HepG2 (cell line): Measurements from ENCODE around the gene CDNF. TPM values are rescaled to one million over a fixed set of nuclear protein-coding genes. Genes with fewer than 3 reads are reported as not detected.
A peak's percentile ranks its signal among the peaks of the same experiment; 100 is the strongest.

Experiments
- AHR ChIP-seq: IDR thresholded peaks from 2 replicates; pipeline ENCODE4 v1.6.1; 2018; ENCODE audit warnings: missing genetic modification reagents, missing compliant biosample characterization
- HES4 ChIP-seq: sonication (generic); formaldehyde crosslinking; IDR thresholded peaks from 2 replicates; pipeline ENCODE4 v1.9.0; 2021; ENCODE audit warnings: mild to moderate bottlenecking, missing genetic modification reagents, borderline replicate concordance
- KDM2A ChIP-seq: sonication (generic); formaldehyde crosslinking; IDR thresholded peaks from 2 replicates; pipeline ENCODE4 v1.4.0; 2020; ENCODE audit warnings: low read depth, missing genetic modification reagents, borderline replicate concordance
- SKI ChIP-seq: fragments of 450-650 bp; IDR thresholded peaks from one replicate; pipeline ENCODE4 v1.6.1; 2018; ENCODE audit warnings: mild to moderate bottlenecking; ENCODE audit not compliant: partially characterized antibody
- YEATS4 ChIP-seq: sonication (generic); formaldehyde crosslinking; IDR thresholded peaks from 2 replicates; pipeline ENCODE4 v1.4.0; 2020; ENCODE audit warnings: missing genetic modification reagents, borderline replicate concordance
- ZC3H13 ChIP-seq: sonication (generic); formaldehyde crosslinking; IDR thresholded peaks from 2 replicates; pipeline ENCODE4 v1.8.1; 2023; ENCODE audit warnings: mild to moderate bottlenecking, missing genetic modification reagents, moderate library complexity
- ZFP82 ChIP-seq: sonication (generic); formaldehyde crosslinking; IDR thresholded peaks from 2 replicates; pipeline ENCODE4 v1.5.1; 2020; ENCODE audit warnings: mild to moderate bottlenecking, missing genetic modification reagents, borderline replicate concordance
- ZNF224 ChIP-seq: sonication (generic); formaldehyde crosslinking; IDR thresholded peaks from 2 replicates; pipeline ENCODE4 v1.5.0; 2020; ENCODE audit warnings: mild to moderate bottlenecking, missing genetic modification reagents
- ZNF335 ChIP-seq: sonication (generic); formaldehyde crosslinking; IDR thresholded peaks from 2 replicates; pipeline ENCODE4 v1.4.0; 2020; ENCODE audit warnings: missing genetic modification reagents
- ZNF616 ChIP-seq: sonication (generic); formaldehyde crosslinking; IDR thresholded peaks from 2 replicates; pipeline ENCODE4 v1.5.0; 2020; ENCODE audit warnings: low read depth, mild to moderate bottlenecking, missing genetic modification reagents
- ZNF703 ChIP-seq: sonication (generic); formaldehyde crosslinking; IDR thresholded peaks from 2 replicates; pipeline ENCODE4 v1.5.1; 2020; ENCODE audit warnings: missing genetic modification reagents, mild to moderate bottlenecking, moderate library complexity, borderline replicate concordance
- ZNF792 ChIP-seq: IDR thresholded peaks from 2 replicates; pipeline ENCODE4 v1.6.1; 2016
- polyA plus RNA-seq, 8 experiments: library from polyadenylated mRNA; depleted of rRNA in 3 of 8; stranded (reverse) in 7 of 8; unstranded in 1 of 8; fragments of >200 nt; fragmentation: Illumina TruSeq in 4 of 8; extraction: Trizol in 4 of 8; gene quantifications; 2 replicates each; pipeline versions ENCODE4 v1.2.1 to v1.2.3, GENCODE V29; 2011 to 2016; ENCODE audit warnings: low read depth in 4 of 8, missing spikeins in 1 of 8, mixed read lengths in 1 of 8; ENCODE audit not compliant: insufficient read depth in 1 of 8
- total RNA-seq, 5 experiments: library from RNA; depleted of rRNA; stranded (reverse); fragments of >200 nt; fragmentation: Illumina TruSeq; extraction: Trizol; gene quantifications; 2 replicates each; pipeline ENCODE4 v1.2.3, GENCODE V29; 2016; ENCODE audit warnings: low read depth in 1 of 5
- TF ChIP-seq, protein P1 (sequence below): sonication (generic); formaldehyde crosslinking; IDR thresholded peaks from 2 replicates; pipeline ENCODE4 v1.8.0; 2022; ENCODE audit warnings: mild to moderate bottlenecking, missing genetic modification reagents, moderate library complexity
- TF ChIP-seq, protein P2 (sequence below): sonication (generic); formaldehyde crosslinking; IDR thresholded peaks from 2 replicates; pipeline ENCODE4 v1.5.1; 2020; ENCODE audit warnings: mild to moderate bottlenecking, missing genetic modification reagents, moderate library complexity
- TF ChIP-seq, protein P3 (sequence below): sonication (generic); formaldehyde crosslinking; IDR thresholded peaks from 2 replicates; pipeline ENCODE4 v1.8.0; 2022; ENCODE audit warnings: low read depth, missing genetic modification reagents
- TF ChIP-seq, protein P4 (sequence below): sonication (generic); formaldehyde crosslinking; IDR thresholded peaks from 2 replicates; pipeline ENCODE4 v1.4.0; 2020; ENCODE audit warnings: missing genetic modification reagents
- TF ChIP-seq, protein P5 (sequence below): sonication (generic); formaldehyde crosslinking; conservative IDR thresholded peaks from 2 replicates; pipeline ENCODE4 v1.8.0; 2022; ENCODE audit warnings: missing genetic modification reagents
- TF ChIP-seq, protein P6 (sequence below): IDR thresholded peaks from 2 replicates; pipeline ENCODE4 v1.6.1; 2012; ENCODE audit warnings: inconsistent platforms

CDNF gene
- total and polyA plus RNA-seq, 2 of the 13 experiments (the other 11 are each of a cell fraction or from before 2014, with no cell fraction given) = 0.29 to 0.33 TPM

DNA sequence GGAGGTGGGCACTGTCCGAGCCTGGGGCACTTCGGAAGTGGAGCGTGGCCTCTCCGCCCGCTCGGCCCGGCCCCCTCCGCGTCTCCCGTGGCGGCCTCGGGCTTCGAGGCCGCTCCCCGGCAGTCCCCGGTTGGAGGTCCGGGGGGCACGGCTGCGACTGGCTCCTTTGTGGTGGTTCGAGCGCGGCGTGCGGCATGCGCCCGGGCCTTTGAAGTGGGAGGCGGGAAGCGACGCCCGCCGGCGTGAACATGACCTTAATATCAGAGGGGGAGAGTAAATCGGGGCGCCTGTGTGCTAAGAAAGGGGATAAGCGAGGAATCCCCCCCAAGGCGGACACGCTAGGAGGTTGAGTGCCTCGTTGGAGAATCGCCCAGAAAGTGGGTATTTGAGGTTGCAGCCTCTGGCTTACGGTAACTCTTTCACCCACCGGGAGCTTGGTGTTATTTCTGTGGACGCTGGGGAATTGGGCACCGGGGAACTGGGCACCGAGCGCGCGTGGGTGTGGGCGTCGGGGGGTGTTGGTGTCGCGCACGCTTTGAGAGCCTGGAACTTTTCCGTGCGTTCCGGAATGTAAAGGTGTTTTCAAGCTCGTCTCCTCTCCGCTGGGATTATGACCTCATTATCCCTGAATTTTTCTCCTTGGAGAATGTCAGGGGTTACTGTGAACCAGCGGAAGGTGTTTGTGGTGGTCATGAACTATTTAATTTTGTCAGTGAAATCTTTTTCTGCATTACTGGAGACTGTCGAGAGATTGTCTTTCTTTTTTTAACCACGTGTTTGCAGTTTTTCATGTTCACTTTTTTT, 41.5 kb upstream of the CDNF start (continued):
- TF ChIP-seq YEATS4 (CRISPR knock-in tag) (no peak), HES4 (CRISPR knock-in tag) (0 out of 2 replicates have a peak, but pooled peaks have one; percentile 50), ZNF335 (0 out of 2 replicates have a peak, but pooled peaks have one; percentile 17), ZNF792 (CRISPR knock-in tag) (no peak), ZNF616 (CRISPR knock-in tag) (no peak), ZC3H13 (0 out of 2 replicates have a peak, but pooled peaks have one; percentile 72), SKI (no peak), AHR (CRISPR knock-in tag) (no peak), KDM2A (CRISPR knock-in tag) (peak; percentile 37; the same call in 1 of the 2 replicates), ZFP82 (CRISPR knock-in tag) (0 out of 2 replicates have a peak, but pooled peaks have one; percentile 38), ZNF703 (CRISPR knock-in tag) (0 out of 2 replicates have a peak, but pooled peaks have one; percentile 78), ZNF224 (CRISPR knock-in tag) (0 out of 2 replicates have a peak, but pooled peaks have one; percentile 51)
- TF ChIP-seq, protein P1, sequence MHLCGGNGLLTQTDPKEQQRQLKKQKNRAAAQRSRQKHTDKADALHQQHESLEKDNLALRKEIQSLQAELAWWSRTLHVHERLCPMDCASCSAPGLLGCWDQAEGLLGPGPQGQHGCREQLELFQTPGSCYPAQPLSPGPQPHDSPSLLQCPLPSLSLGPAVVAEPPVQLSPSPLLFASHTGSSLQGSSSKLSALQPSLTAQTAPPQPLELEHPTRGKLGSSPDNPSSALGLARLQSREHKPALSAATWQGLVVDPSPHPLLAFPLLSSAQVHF (CRISPR knock-in tag) = peak; percentile 83; the same call in 1 of the 2 replicates
- TF ChIP-seq, protein P2, sequence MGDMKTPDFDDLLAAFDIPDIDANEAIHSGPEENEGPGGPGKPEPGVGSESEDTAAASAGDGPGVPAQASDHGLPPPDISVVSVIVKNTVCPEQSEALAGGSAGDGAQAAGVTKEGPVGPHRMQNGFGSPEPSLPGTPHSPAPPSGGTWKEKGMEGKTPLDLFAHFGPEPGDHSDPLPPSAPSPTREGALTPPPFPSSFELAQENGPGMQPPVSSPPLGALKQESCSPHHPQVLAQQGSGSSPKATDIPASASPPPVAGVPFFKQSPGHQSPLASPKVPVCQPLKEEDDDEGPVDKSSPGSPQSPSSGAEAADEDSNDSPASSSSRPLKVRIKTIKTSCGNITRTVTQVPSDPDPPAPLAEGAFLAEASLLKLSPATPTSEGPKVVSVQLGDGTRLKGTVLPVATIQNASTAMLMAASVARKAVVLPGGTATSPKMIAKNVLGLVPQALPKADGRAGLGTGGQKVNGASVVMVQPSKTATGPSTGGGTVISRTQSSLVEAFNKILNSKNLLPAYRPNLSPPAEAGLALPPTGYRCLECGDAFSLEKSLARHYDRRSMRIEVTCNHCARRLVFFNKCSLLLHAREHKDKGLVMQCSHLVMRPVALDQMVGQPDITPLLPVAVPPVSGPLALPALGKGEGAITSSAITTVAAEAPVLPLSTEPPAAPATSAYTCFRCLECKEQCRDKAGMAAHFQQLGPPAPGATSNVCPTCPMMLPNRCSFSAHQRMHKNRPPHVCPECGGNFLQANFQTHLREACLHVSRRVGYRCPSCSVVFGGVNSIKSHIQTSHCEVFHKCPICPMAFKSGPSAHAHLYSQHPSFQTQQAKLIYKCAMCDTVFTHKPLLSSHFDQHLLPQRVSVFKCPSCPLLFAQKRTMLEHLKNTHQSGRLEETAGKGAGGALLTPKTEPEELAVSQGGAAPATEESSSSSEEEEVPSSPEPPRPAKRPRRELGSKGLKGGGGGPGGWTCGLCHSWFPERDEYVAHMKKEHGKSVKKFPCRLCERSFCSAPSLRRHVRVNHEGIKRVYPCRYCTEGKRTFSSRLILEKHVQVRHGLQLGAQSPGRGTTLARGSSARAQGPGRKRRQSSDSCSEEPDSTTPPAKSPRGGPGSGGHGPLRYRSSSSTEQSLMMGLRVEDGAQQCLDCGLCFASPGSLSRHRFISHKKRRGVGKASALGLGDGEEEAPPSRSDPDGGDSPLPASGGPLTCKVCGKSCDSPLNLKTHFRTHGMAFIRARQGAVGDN (CRISPR knock-in tag) = peak; percentile 1; the same call in 1 of the 2 replicates
- TF ChIP-seq, protein P3, sequence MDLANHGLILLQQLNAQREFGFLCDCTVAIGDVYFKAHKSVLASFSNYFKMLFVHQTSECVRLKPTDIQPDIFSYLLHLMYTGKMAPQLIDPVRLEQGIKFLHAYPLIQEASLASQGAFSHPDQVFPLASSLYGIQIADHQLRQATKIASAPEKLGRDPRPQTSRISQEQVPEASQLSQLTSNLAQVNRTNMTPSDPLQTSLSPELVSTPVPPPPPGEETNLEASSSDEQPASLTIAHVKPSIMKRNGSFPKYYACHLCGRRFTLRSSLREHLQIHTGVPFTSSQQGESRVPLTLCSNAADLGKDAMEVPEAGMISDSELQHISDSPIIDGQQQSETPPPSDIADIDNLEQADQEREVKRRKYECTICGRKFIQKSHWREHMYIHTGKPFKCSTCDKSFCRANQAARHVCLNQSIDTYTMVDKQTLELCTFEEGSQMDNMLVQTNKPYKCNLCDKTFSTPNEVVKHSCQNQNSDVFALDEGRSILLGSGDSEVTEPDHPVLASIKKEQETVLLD (CRISPR knock-in tag) = 0 out of 2 replicates have a peak, but pooled peaks have one; percentile 53
- TF ChIP-seq, protein P4, sequence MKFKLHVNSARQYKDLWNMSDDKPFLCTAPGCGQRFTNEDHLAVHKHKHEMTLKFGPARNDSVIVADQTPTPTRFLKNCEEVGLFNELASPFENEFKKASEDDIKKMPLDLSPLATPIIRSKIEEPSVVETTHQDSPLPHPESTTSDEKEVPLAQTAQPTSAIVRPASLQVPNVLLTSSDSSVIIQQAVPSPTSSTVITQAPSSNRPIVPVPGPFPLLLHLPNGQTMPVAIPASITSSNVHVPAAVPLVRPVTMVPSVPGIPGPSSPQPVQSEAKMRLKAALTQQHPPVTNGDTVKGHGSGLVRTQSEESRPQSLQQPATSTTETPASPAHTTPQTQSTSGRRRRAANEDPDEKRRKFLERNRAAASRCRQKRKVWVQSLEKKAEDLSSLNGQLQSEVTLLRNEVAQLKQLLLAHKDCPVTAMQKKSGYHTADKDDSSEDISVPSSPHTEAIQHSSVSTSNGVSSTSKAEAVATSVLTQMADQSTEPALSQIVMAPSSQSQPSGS (CRISPR knock-in tag) = no peak
- TF ChIP-seq, protein P5, sequence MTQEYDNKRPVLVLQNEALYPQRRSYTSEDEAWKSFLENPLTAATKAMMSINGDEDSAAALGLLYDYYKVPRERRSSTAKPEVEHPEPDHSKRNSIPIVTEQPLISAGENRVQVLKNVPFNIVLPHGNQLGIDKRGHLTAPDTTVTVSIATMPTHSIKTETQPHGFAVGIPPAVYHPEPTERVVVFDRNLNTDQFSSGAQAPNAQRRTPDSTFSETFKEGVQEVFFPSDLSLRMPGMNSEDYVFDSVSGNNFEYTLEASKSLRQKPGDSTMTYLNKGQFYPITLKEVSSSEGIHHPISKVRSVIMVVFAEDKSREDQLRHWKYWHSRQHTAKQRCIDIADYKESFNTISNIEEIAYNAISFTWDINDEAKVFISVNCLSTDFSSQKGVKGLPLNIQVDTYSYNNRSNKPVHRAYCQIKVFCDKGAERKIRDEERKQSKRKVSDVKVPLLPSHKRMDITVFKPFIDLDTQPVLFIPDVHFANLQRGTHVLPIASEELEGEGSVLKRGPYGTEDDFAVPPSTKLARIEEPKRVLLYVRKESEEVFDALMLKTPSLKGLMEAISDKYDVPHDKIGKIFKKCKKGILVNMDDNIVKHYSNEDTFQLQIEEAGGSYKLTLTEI (CRISPR knock-in tag) = no peak
- TF ChIP-seq, protein P6, sequence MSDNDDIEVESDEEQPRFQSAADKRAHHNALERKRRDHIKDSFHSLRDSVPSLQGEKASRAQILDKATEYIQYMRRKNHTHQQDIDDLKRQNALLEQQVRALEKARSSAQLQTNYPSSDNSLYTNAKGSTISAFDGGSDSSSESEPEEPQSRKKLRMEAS = peak; percentile 20; the same call in 1 of the 2 replicates
